ENCODE measurements around the gene PPP1R15B. TPM values are rescaled to one million over a fixed set of nuclear protein-coding genes. Genes with fewer than 3 reads are reported as not detected.

PPP1R15B gene
- total RNA-seq, 1 donor from 2014 or later, result 47.7 TPM

DNA sequence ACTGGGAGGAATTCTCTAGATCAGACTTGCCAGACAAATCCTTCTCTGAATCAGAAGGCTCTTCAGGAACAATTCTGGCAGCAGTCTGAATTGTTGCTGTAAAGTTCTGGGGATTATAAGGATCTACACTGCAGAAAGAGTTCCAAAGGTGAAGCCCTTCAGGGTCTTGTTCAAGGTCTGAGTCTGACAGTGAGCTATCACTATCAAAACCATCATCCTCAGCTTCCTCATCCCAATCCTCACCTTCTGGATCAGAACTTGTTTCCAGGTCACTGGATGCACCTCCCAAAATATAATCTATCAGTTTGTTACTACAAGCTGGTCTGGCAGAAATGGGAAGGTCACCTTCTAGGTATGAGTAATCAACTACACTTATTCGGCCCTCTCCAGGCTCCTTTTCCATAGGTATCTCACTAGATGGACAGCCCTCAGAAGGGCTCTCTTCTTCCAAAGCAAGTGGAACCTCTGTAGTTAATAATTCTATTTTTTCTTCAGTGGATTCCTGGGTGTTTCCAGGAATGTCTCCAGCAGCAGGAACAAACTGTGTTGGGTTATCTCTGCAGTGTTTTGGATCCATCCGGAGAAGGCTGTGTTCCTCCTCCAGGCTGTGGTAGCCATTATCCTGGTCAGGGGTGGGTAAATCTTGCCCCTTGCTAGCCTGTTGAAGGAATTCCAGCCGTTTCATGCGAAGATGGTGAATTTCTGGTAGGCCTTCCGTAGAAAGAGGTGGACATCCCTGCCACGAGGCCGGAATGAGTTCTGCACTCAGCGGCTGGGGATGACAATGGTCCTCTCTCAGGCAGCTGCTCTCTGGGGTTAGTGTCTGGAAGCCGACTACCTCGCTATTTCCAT, 1.6 kb downstream of the PPP1R15B start:
- no peaks in the 10 kb centered on the region for H3K27me3 ChIP-seq
- H3K4me3 ChIP-seq, result peak overlapping the region; percentile 90
- H3K36me3 ChIP-seq, result peaks cover 22% of the 10 kb centered on the region
- ATAC-seq (no peak), DNase-seq (no peak)
- peaks cover 24% of the 10 kb centered on the region for H3K4me1 ChIP-seq
- peak overlapping the region; percentile 99 for H3K27ac ChIP-seq
- no peaks in the 10 kb centered on the region for H3K9me3 ChIP-seq
- TF ChIP-seq, protein P1, sequence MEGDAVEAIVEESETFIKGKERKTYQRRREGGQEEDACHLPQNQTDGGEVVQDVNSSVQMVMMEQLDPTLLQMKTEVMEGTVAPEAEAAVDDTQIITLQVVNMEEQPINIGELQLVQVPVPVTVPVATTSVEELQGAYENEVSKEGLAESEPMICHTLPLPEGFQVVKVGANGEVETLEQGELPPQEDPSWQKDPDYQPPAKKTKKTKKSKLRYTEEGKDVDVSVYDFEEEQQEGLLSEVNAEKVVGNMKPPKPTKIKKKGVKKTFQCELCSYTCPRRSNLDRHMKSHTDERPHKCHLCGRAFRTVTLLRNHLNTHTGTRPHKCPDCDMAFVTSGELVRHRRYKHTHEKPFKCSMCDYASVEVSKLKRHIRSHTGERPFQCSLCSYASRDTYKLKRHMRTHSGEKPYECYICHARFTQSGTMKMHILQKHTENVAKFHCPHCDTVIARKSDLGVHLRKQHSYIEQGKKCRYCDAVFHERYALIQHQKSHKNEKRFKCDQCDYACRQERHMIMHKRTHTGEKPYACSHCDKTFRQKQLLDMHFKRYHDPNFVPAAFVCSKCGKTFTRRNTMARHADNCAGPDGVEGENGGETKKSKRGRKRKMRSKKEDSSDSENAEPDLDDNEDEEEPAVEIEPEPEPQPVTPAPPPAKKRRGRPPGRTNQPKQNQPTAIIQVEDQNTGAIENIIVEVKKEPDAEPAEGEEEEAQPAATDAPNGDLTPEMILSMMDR (IDR thresholded peaks at IDR 0.05), result no peak
- intact Hi-C loops (cut with DNase I), result no loop called here

DNA sequence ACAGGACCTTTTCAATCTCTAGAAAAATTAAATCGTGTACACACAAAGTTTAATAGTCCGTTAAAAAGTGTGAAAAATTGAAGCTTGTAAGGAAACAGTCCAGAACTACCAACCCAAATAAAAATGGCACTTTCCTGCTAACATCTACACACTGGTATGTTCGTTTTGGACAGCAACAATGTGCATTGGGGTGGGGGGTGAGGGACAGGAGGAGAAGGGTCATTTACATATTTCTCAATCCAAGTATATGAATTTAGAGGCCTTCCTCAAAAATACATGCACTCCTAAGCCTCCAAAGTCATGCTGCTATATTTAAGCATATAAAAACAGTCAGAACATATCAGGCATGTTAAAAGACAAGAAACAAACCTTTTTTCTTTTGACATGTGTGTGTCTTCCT, 2.5 kb downstream of the PPP1R15B start:
- TF ChIP-seq, protein P1 (IDR thresholded peaks at IDR 0.05), result no peak
- Histone ChIP-seq H3K9me3 (no peaks in the 10 kb centered on the region), H3K27me3 (no peaks in the 10 kb centered on the region), H3K27ac (peak overlapping the region; percentile 99), H3K4me1 (peaks cover 26% of the 10 kb centered on the region), H3K36me3 (peaks cover 32% of the 10 kb centered on the region), H3K4me3 (peak overlapping the region; percentile 90)
- intact Hi-C loops (cut with DNase I), result no loop called here
- ATAC-seq (no peak), DNase-seq (no peak)

DNA sequence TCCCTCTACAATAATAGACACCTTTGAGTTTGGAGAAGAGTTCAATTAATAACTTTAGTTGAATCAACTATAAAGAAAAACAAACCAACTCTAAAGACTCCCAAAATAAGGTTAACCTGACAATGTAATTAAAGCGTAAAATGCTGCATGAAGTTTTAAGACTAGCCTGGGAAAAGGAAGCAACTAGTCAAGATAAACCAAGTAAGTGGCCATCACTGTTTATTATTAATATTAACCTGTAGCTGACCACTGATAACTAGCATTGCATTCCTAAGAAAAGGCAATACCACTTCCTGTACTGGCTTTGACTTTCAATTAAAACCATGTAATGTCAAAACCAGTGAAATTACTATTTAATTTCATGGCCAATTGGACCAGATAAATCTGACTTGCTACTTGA, 3.0 kb downstream of the PPP1R15B start:
- ATAC-seq, result no peak
- Histone ChIP-seq H3K9me3 (no peaks in the 10 kb centered on the region), H3K27me3 (no peaks in the 10 kb centered on the region), H3K36me3 (peaks cover 37% of the 10 kb centered on the region), H3K27ac (peak overlapping the region; percentile 99), H3K4me1 (peaks cover 26% of the 10 kb centered on the region), H3K4me3 (peak overlapping the region; percentile 90)
- intact Hi-C loops (cut with DNase I), result no loop called here
- no peak for DNase-seq
- TF ChIP-seq, protein P1 (IDR thresholded peaks at IDR 0.05), result no peak

DNA sequence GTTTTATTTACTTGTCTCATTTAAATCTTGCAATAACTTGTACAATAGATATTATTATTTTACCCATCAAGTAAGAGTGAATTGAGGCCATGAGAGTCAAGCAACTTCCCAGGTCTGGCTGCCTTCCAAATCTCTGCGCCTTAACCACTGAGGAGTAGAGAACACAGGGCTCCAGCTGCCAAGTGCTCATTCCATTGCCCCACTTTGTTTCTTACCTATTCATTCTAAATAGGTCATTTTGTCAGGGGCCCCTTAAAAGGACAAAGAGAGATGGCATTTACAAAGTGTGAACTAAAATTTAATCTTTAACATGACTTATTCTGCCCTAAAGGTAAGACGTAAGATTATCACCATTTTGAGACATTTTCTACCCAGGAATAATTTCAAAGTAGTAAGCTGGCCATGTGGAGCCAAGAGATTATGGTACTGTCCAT, 3.5 kb downstream of the PPP1R15B start:
- H3K27ac ChIP-seq, result peak overlapping the region; percentile 9
- H3K4me3 ChIP-seq, result peak overlapping the region; percentile 90
- intact Hi-C loops (cut with DNase I), result no loop called here
- TF ChIP-seq, protein P1 (IDR thresholded peaks at IDR 0.05), result no peak
- ATAC-seq (no peak), DNase-seq (peak; percentile 76)
- H3K4me1 ChIP-seq, result peaks cover 26% of the 10 kb centered on the region
- H3K9me3 ChIP-seq, result no peaks in the 10 kb centered on the region
- H3K36me3 ChIP-seq, result peaks cover 42% of the 10 kb centered on the region
- no peaks in the 10 kb centered on the region for H3K27me3 ChIP-seq

DNA sequence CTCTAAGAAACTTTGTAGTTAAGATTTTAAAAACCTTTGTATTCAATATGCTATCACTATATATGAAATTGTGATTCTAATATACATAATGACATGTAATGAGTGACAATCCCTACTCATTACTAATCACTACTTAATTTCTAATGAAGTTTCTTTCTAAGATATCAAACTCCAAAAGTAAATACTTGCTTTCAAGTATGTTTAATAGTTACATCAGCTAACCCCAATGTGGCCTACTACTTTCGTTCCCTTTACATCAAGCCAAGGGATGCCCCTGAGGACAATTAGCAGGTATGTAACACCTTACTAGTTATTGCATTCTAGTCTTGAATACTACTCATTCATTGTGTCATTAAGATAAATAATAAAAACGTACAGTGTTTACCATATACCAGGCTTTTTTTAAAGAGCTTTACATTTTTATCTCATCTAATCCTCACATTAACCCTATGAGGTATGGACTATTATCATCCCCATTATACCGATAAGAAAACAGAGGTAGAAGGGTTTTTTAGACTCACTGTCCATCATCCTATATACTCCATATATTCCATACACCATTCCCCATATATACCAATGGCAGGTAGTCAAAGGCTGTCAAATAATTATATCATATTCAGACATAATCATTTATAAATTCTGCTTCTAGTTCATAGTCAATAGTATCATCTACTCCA, 4.2 kb downstream of the PPP1R15B start:
- DNase-seq (no peak), ATAC-seq (no peak)
- TF ChIP-seq, protein P1 (IDR thresholded peaks at IDR 0.05), result no peak
- H3K4me3 ChIP-seq, result peak overlapping the region; percentile 90
- H3K9me3 ChIP-seq, result no peaks in the 10 kb centered on the region
- H3K4me1 ChIP-seq, result peaks cover 24% of the 10 kb centered on the region
- H3K36me3 ChIP-seq, result peaks cover 49% of the 10 kb centered on the region
- intact Hi-C loops (cut with DNase I), result no loop called here
- H3K27me3 ChIP-seq, result no peaks in the 10 kb centered on the region
- H3K27ac ChIP-seq, result peak overlapping the region; percentile 9

Measured in upper lobe of right lung (tissue), 1 donor.